GM12892 (cell line): ENCODE results near the gene ACTBL2.

Experiments used
- POLR2A ChIP-seq: IDR thresholded peaks from 2 replicates; pipeline ENCODE4 v1.6.1; 2011; ENCODE audit warnings: low read depth, low read length, control low read depth
- POLR2AphosphoS5 ChIP-seq: IDR thresholded peaks from 2 replicates; pipeline ENCODE4 v1.6.1; 2011; ENCODE audit warnings: low read depth, low read length, control low read depth
- TAF1 ChIP-seq: IDR thresholded peaks from 2 replicates; pipeline ENCODE4 v1.6.1; 2011; ENCODE audit warnings: low read depth, mild to moderate bottlenecking, control low read depth, low read length, borderline replicate concordance

DNA sequence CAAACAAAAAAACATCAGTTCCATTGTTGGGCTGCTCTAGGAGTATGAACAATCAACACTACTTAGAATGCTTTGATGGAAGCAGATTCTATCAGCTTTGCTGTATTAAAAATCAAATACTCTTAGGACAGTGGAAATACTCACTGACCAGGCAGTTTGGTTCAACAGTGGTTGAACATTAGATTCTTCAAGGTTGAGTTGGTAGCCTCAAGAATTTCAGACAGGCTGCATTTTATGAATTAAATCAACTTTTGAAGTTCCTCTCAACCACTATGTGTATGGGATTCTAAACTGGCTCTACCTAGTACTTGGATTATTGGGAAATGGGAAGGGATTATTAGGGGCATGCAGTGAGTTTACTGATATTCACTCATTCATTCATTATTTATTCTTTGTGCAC, 35.0 kb downstream of the ACTBL2 start:
- TF ChIP-seq POLR2AphosphoS5 (no peak), TAF1 (no peak), POLR2A (no peak)
